NT2/D1 (cell line): ENCODE measurements around the gene CADM2.

ENCODE experiments used
- DNase-seq: peaks from one replicate; pipeline ENCODE4 v3.0.0-alpha.2; 2011; ENCODE audit warnings: low read depth, low spot score
- H3K27me3 ChIP-seq: 2 replicates; pipeline ENCODE4 v1.6.0; 2011; ENCODE audit warnings: mild to moderate bottlenecking; ENCODE audit not compliant: insufficient read length, insufficient read depth
- H3K36me3 ChIP-seq: 2 replicates; pipeline ENCODE4 v1.6.1; 2011; ENCODE audit warnings: mild to moderate bottlenecking, low read length, mixed read lengths; ENCODE audit not compliant: insufficient read depth, insufficient read length
- H3K4me1 ChIP-seq: 2 replicates; pipeline ENCODE4 v1.5.1; 2011; ENCODE audit not compliant: insufficient read depth, insufficient read length
- H3K4me3 ChIP-seq: 2 replicates; pipeline ENCODE4 v1.5.1; 2011; ENCODE audit warnings: low read depth; ENCODE audit not compliant: insufficient read length
- H3K9ac ChIP-seq: 2 replicates; pipeline ENCODE4 v1.6.0; 2011; ENCODE audit warnings: low read depth; ENCODE audit not compliant: insufficient read length
- H3K9me3 ChIP-seq: 2 replicates; pipeline ENCODE4 v1.5.1; 2011; ENCODE audit warnings: mild to moderate bottlenecking, low read length; ENCODE audit not compliant: insufficient read depth
- SUZ12 ChIP-seq: IDR thresholded peaks from 2 replicates; pipeline ENCODE4 v1.6.1; 2011; ENCODE audit not compliant: insufficient read length, insufficient read depth; ENCODE audit errors: extremely low read depth
- YY1 ChIP-seq: IDR thresholded peaks from 2 replicates; pipeline ENCODE4 v1.6.1; 2011; ENCODE audit not compliant: insufficient read length, insufficient read depth
- ZNF274 ChIP-seq: IDR thresholded peaks from 2 replicates; pipeline ENCODE4 v1.6.1; 2011; ENCODE audit warnings: mild to moderate bottlenecking, low read depth, low read length

The CADM2 gene

DNA sequence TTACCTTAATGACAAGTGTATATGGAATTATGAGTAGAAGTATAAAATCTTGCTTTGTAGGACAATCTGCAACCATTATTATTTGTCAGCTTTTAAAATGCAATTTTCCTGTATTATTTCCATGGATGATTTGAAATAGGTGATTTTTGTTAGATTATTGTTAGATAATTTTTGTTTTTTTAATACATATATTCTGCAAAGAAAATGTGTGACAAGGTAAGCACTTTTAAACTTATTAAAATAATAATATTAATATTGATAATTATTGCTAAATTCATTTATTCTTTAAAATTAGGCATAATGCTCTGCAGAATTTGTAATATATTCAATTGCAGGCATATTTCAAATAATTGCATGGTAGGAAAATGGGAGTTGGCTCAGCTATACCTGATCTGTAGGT, 329.5 kb downstream of the CADM2 start:
- no peaks in the 10 kb centered on the region for H3K4me1 ChIP-seq
- H3K27me3 ChIP-seq = no peaks in the 10 kb centered on the region
- no peak overlapping the region for H3K4me3 ChIP-seq
- TF ChIP-seq ZNF274 (no peak), SUZ12 (no peak), YY1 (no peak)
- DNase-seq = no peak
- no peak overlapping the region for H3K9ac ChIP-seq
- no peaks in the 10 kb centered on the region for H3K36me3 ChIP-seq
- no peaks in the 10 kb centered on the region for H3K9me3 ChIP-seq

DNA sequence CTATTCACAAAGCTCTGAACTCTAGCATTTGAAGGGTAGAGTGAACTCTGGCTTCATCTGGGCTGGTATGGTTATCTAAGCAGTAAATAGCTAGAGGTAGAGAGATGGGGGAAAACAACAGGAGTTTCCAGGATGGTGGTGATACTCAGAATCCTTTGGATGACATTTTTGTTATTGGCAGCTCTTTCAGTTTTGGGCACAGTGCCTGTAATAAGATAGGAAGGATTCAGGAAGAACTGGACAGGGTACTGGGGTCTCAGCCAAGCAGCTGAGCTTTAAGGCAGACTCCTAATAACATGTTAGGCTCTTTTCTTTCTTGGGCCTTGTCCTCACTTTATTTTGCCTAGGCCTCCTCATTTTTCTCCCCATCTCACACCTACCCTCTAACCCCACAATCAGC, 338.5 kb downstream of the CADM2 start:
- no peaks in the 10 kb centered on the region for H3K27me3 ChIP-seq
- H3K9ac ChIP-seq = no peak overlapping the region
- H3K4me1 ChIP-seq = no peaks in the 10 kb centered on the region
- DNase-seq = no peak
- TF ChIP-seq ZNF274 (no peak), YY1 (no peak), SUZ12 (no peak)
- no peak overlapping the region for H3K4me3 ChIP-seq
- H3K9me3 ChIP-seq = no peaks in the 10 kb centered on the region
- H3K36me3 ChIP-seq = no peaks in the 10 kb centered on the region

DNA sequence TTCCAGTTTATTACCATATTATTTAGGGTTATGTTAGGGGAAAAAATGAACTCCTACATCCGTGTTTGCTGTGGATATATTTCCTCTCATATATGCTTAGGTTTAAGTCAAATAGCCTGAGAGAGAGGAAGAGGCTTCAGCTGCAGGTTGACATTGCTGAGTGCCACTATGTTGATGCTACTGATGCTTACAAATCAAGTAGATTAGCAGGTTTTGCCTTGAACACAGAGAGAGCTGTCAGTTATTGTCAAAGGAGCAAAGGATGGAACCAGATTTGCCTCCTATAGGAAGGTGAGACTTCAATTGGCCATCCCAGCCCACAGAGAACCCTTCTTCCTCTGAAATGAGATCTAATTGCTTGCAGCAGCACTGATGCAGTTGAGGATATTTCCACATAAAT, 339.2 kb downstream of the CADM2 start:
- DNase-seq = no peak
- Histone ChIP-seq H3K4me1 (no peaks in the 10 kb centered on the region), H3K9ac (no peak overlapping the region), H3K4me3 (no peak overlapping the region), H3K27me3 (no peaks in the 10 kb centered on the region), H3K9me3 (no peaks in the 10 kb centered on the region), H3K36me3 (no peaks in the 10 kb centered on the region)
- no peak for TF ChIP-seq YY1
- TF ChIP-seq SUZ12 = no peak
- no peak for TF ChIP-seq ZNF274

DNA sequence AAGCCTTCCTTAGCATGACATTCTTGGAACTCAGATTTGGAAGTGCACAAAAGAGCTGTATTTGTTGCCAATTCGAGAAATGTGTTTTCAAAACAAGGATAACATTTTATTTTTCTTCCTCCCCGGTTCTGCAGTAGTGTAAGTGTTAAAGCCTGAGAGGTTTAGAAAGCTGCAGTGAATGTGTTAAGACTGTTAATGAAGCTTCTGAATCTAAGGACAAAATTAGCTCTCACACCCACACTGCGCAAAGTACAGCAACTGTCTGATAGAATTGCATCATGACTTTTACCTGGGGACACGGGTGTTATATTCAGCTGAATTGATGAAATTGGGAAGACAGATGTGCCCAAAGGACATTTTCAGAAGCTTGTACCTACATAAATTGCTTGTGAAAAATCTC, 344.4 kb downstream of the CADM2 start:
- no peak for TF ChIP-seq YY1
- TF ChIP-seq ZNF274 = no peak
- no peak for TF ChIP-seq SUZ12
- DNase-seq = no peak
- Histone ChIP-seq H3K9ac (no peak overlapping the region), H3K36me3 (no peaks in the 10 kb centered on the region), H3K27me3 (no peaks in the 10 kb centered on the region), H3K4me3 (no peak overlapping the region), H3K9me3 (no peaks in the 10 kb centered on the region), H3K4me1 (no peaks in the 10 kb centered on the region)

DNA sequence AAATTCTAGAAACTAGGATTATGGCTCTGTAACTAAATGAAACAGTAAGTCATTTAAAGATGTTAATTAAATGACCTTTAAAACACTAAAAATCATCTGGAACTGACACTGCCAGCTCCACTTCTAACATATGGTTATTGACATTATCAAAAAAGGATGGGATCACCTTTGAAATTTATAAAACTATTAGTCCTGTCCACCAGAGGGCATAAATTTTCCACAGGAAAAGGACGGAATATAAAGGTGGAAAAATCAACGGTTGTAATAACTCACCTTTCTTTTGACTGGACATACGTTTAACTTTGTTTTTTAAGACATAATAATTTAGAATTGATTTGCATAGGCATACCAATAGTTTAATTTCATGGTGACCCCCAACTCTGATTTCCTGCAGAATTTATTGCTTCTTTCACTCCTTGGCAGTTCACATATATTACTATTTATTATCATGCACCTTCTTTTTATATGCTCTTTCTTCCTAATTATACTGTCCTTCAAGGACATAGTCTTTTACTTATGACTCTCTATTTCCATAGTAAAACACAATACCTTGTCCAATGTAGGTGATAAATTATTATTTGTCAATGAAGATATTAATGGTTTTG, 345.7 kb downstream of the CADM2 start:
- no peaks in the 10 kb centered on the region for H3K36me3 ChIP-seq
- DNase-seq = no peak
- TF ChIP-seq YY1 (no peak), SUZ12 (no peak), ZNF274 (no peak)
- H3K9me3 ChIP-seq = no peaks in the 10 kb centered on the region
- no peak overlapping the region for H3K4me3 ChIP-seq
- H3K4me1 ChIP-seq = no peaks in the 10 kb centered on the region
- H3K27me3 ChIP-seq = no peaks in the 10 kb centered on the region
- no peak overlapping the region for H3K9ac ChIP-seq

DNA sequence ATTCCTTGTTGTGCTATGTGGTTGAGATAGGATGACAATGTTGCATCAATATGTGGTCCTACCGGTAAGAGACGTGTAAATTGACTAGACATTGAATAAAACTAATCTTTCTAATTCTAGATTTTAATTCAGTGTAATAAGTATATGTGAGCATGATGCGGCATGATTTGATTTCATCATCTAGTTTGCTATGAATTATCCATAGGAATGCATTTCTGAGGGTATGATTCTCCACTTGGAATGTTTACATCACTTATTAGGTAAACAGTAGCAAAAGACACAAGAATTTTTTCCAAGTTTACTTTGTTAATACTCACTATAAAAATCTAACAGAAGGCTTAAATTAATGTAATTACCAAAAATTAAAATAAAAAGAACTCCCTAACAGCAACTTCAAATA, 353.5 kb downstream of the CADM2 start:
- H3K9ac ChIP-seq = no peak overlapping the region
- no peak for TF ChIP-seq SUZ12
- no peak for TF ChIP-seq YY1
- no peak for TF ChIP-seq ZNF274

DNA sequence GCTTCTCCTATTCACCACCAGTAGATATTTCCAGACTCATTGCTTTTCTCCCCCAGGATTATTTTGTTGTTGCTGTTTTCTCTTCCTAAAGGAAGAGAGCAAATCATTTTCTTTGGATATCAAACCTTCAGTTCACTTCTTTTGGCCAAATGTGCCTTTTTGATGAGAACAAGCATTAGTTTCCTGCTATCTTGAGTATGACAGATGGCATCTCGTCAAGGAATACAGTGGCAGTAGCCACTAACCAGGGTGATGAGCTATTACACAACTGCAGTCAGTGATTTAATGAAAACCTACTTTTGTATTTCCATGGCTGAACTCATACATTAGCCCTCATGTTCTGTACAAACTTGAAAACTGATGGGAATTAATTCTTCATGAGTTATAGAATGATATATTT, 354.6 kb downstream of the CADM2 start:
- H3K27me3 ChIP-seq = no peaks in the 10 kb centered on the region
- no peak overlapping the region for H3K9ac ChIP-seq
- no peak for DNase-seq
- TF ChIP-seq SUZ12 (no peak), ZNF274 (no peak), YY1 (no peak)
- no peaks in the 10 kb centered on the region for H3K36me3 ChIP-seq
- H3K4me3 ChIP-seq = no peak overlapping the region
- H3K4me1 ChIP-seq = no peaks in the 10 kb centered on the region
- no peaks in the 10 kb centered on the region for H3K9me3 ChIP-seq

More for the DNA sequence above, 353.5 kb downstream of the CADM2 start:
- Histone ChIP-seq H3K27me3 (no peaks in the 10 kb centered on the region), H3K4me3 (no peak overlapping the region), H3K36me3 (no peaks in the 10 kb centered on the region), H3K4me1 (no peaks in the 10 kb centered on the region), H3K9me3 (no peaks in the 10 kb centered on the region)
- no peak for DNase-seq

DNA sequence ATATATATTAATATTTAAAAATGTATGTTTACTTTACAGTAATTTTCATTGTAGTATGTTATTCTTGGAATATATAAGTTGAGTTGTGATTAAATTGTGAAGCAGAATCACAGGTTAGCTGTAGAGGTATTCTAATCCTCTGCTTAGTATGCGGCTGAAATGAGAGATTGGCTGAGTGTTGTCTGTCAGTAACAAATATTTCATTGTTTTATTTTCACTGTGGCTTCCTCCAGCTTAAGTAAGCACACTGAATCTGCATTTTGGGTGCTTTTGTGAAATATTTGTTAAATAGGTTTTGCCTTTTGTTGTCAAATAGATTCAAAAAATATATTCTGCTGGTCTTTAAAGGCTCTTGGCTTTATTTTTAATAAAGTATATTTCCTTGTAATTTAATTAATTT, 357.5 kb downstream of the CADM2 start:
- Histone ChIP-seq H3K9me3 (no peaks in the 10 kb centered on the region), H3K4me3 (no peak overlapping the region), H3K36me3 (no peaks in the 10 kb centered on the region), H3K27me3 (no peaks in the 10 kb centered on the region), H3K9ac (no peak overlapping the region), H3K4me1 (no peaks in the 10 kb centered on the region)
- no peak for DNase-seq
- no peak for TF ChIP-seq SUZ12
- TF ChIP-seq ZNF274 = no peak
- TF ChIP-seq YY1 = no peak
